Mucosa of stomach (tissue), 1 donor: ENCODE results near the gene C1R.
"Not testable (repeated sequence)": the region's sequence is repeated elsewhere in the genome, so short reads cannot be mapped to it uniquely, and the experiment has no call there.

Experiments
- H3K27me3 ChIP-seq: one replicate; pipeline ENCODE4 v1.7.0; 2013; ENCODE audit warnings: mild to moderate bottlenecking, low read length; ENCODE audit not compliant: control insufficient read depth, insufficient read depth
- H3K36me3 ChIP-seq: one replicate; pipeline ENCODE4 v1.7.0; 2013; ENCODE audit warnings: low read length; ENCODE audit not compliant: control insufficient read depth, insufficient read depth
- H3K4me1 ChIP-seq: one replicate; pipeline ENCODE4 v1.7.0; 2013; ENCODE audit warnings: mild to moderate bottlenecking, low read length; ENCODE audit not compliant: control insufficient read depth, insufficient read depth
- H3K4me3 ChIP-seq: one replicate; pipeline ENCODE4 v1.7.0; 2013; ENCODE audit warnings: low read length
- H3K9ac ChIP-seq: one replicate; pipeline ENCODE4 v1.7.0; 2013; ENCODE audit warnings: mild to moderate bottlenecking, low read length, moderate library complexity
- H3K9me3 ChIP-seq: one replicate; pipeline ENCODE4 v1.7.0; 2013; ENCODE audit warnings: mild to moderate bottlenecking, low read length, moderate library complexity; ENCODE audit not compliant: control insufficient read depth
- donor health status: Pancreatic carcinoma.

The C1R gene

DNA sequence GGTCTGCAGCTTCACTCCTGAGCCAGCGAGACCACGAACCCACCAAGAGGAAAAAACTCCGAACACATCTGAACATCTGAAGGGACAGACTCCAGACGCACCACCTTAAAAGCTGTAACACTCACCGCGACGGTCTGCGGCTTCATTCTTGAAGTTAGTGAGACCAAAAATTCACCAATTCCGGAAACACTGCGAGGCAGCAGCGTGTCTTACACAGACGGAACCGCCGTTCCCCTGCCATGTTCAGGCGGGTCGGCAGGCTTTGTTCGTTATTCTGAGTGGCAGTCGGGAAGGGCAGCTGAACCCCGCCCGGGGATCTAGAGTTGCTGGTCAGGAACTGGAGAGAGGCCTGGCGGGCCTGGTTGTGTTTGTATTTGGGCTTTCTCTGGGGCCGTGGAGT, 53.7 kb downstream of the C1R start:
- H3K9ac ChIP-seq = no peak overlapping the region
- H3K36me3 ChIP-seq = no peaks in the 10 kb centered on the region
- H3K4me1 ChIP-seq = peaks cover 14% of the 10 kb centered on the region
- H3K9me3 ChIP-seq = no peaks in the 10 kb centered on the region
- no peak overlapping the region for H3K4me3 ChIP-seq
- H3K27me3 ChIP-seq = no peaks in the 10 kb centered on the region

DNA sequence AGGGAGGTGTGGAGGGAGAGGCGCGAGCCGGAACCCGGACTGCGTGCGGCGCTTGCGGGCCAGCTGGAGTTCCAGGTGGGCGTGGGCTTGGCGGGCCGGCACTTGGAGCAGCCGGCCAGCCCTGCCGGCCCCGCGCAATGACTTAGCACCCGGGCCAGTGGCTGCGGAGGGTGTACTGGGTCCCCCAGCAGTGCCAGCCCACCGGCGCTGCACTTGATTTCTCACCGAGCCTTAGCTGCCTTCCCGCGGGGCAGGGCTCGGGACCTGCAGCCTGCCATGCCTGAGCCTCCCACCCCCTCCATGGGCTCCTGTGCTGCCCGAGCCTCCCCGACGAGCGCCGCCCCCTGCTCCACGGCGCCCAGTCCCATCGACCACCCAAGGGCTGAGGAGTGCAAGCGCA, 54.8 kb downstream of the C1R start:
- H3K9me3 ChIP-seq, H3K9ac ChIP-seq, H3K36me3 ChIP-seq, H3K4me3 ChIP-seq, H3K27me3 ChIP-seq: not testable (repeated sequence)
- peaks cover 14% of the 10 kb centered on the region for H3K4me1 ChIP-seq

DNA sequence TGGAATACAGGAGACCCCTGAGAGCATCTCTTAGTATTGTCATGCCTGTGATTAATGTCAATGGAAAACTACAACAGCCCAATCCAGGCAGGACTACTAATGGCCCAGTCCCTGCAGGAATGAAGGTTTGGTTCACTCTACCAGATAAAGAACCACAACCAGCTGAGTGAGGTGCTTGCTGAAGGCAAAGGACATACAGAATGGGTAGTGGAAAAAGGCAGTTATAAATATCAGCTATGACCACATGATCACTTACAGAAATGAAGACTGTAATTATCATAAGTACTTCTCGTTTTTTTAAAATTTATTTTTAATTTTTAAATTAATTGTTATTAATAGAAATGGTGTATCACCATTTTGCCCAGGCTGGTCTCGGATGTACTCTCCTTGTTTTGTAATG, 56.8 kb downstream of the C1R start:
- Histone ChIP-seq H3K9ac (no peak overlapping the region), H3K9me3 (no peaks in the 10 kb centered on the region), H3K4me1 (peaks cover 14% of the 10 kb centered on the region), H3K4me3 (no peak overlapping the region), H3K36me3 (no peaks in the 10 kb centered on the region), H3K27me3 (no peaks in the 10 kb centered on the region)

DNA sequence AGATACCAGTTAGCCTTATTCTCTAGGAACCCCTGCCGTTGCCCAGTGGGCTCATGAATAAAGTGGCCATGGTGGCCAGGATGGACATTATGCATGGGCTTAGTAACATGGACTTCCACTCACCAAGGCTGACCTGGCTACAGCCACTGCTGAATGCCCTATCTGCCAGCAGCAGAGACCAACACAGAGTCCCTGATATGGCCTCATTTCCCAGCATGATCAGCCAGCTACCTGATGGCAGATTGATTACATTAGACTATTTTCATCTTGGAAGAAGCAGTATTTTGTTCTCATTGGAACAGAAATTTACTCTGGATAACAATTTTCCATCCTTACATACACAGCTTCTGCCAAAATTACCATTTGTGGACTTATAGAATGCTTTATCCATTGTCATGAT, 57.8 kb downstream of the C1R start:
- H3K4me3 ChIP-seq = no peak overlapping the region
- no peaks in the 10 kb centered on the region for H3K9me3 ChIP-seq
- H3K4me1 ChIP-seq = peaks cover 14% of the 10 kb centered on the region
- H3K36me3 ChIP-seq = no peaks in the 10 kb centered on the region
- H3K9ac ChIP-seq = no peak overlapping the region
- no peaks in the 10 kb centered on the region for H3K27me3 ChIP-seq

DNA sequence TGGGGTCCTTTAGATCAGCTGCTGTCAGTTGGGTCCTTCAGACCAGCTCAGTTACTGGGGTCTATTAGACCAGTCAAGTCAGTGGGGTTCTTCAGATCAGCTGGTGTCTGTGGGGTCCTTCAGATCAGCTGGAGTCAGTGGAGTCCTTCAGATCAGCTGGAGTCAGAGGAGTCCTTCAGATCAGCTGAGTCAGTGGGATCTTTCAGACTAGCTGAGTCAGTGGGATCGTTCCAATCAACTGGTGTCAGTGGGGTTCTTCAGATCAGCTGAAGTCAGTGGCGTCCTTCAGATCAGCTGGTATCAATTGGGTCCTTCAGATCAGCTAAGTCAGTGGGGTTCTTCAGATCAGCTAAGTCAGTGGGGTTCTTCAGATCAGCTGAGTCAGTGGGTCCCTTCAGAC, 59.3 kb downstream of the C1R start:
- H3K9me3 ChIP-seq = no peaks in the 10 kb centered on the region
- no peak overlapping the region for H3K4me3 ChIP-seq
- H3K4me1 ChIP-seq = peaks cover 14% of the 10 kb centered on the region
- H3K27me3 ChIP-seq = no peaks in the 10 kb centered on the region
- H3K9ac ChIP-seq = no peak overlapping the region
- no peaks in the 10 kb centered on the region for H3K36me3 ChIP-seq

DNA sequence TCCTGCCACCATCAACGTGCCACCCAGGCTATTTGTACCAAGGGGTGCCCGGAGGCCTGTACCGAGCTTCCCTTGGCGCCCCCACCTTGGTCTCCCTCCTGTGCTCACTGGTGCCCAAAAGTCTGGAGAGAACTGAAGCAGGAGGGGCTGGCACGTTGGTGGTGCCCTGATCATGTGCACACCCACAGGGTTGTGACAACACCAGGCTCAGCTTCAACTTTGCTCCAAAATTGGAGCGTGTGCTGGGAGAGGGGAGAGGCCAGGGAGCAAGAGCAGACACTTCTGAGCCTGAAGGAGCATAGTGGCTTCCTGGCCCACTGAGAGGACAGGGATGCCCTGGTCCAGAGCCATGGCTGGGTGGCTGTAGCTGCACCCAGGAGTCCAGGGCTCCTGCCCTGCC, 60.9 kb downstream of the C1R start:
- peaks cover 9% of the 10 kb centered on the region for H3K4me1 ChIP-seq
- no peak overlapping the region for H3K9ac ChIP-seq
- no peaks in the 10 kb centered on the region for H3K36me3 ChIP-seq
- no peak overlapping the region for H3K4me3 ChIP-seq
- no peaks in the 10 kb centered on the region for H3K27me3 ChIP-seq
- no peaks in the 10 kb centered on the region for H3K9me3 ChIP-seq
